Mesenteric fat pad (tissue), 1 donor: Measurements from ENCODE around the gene DCAF17. TPM values are rescaled to one million over a fixed set of nuclear protein-coding genes. Genes with fewer than 3 reads are reported as not detected.

Source experiments
- total RNA-seq: library from RNA; stranded (reverse); fragmentation: NEBNext Ultra II Directional; extraction: Animal tissue kit (Norgen Biotek cat#: 25700); gene quantifications from one replicate; pipeline ENCODE4 v1.2.1, GENCODE V29; 2021
- donor health status: DM: yes; HTN: yes; CAD: no.

Gene DCAF17
- total RNA-seq, 1 donor from 2014 or later, result 10.9 TPM

Other genes with a start within 250 kb of the DCAF17 start
- 27.1 TPM for gene METTL8, start 236 bp upstream of the DCAF17 start, total RNA-seq
- gene CYBRD1, start 88.2 kb downstream of the DCAF17 start, total RNA-seq, result 172 TPM